NCI-H345 treated with DMSO at 0.1 percent for 48 hours (cell line): ENCODE data around the gene POLR2H.
A peak's percentile ranks its signal among the peaks of the same experiment; 100 is the strongest.
"Not testable (repeated sequence)": the region's sequence is repeated elsewhere in the genome, so short reads cannot be mapped to it uniquely, and the experiment has no call there.

Source experiments
- DNase-seq: peaks from one replicate; lab custom pipeline; 2025; ENCODE audit not compliant: unreplicated experiment; lab: John Stamatoyannopoulos, UW

The POLR2H gene

GRCh38 chr3:184335661-184336546, 25.6 kb upstream of the POLR2H start:
- peak; percentile 78 for DNase-seq

GRCh38 chr3:184336547-184337398, 24.7 kb upstream of the POLR2H start:
- DNase-seq, result peak; percentile 53

GRCh38 chr3:184337399-184337714, 24.2 kb upstream of the POLR2H start, which contains the start of gene FAM131A:
Gene FAM131A, plus strand, starts transcription at chr3:184337600. Its CDS starts 31 bp downstream, at chr3:184337631.
- DNase-seq, result no peak

- DNase-seq, result no peak
Measured at GRCh38 chr3:184337981-184338380, 23.5 kb upstream of the POLR2H start.

GRCh38 chr3:184338511-184338945, 23.0 kb upstream of the POLR2H start:
- peak; percentile 94 for DNase-seq

GRCh38 chr3:184339001-184339400, 22.5 kb upstream of the POLR2H start:
- DNase-seq, result no peak

GRCh38 chr3:184339451-184340135, 21.9 kb upstream of the POLR2H start:
- DNase-seq, result not testable (repeated sequence)

GRCh38 chr3:184341925-184342324, 19.6 kb upstream of the POLR2H start:
- DNase-seq, result no peak

- DNase-seq, result no peak
Measured at GRCh38 chr3:184343200-184343876, 18.2 kb upstream of the POLR2H start.

- DNase-seq, result no peak
Measured at GRCh38 chr3:184344579-184345316, 16.8 kb upstream of the POLR2H start.

GRCh38 chr3:184345317-184346144, 16.0 kb upstream of the POLR2H start:
- DNase-seq, result peak; percentile 51

- no peak for DNase-seq
Measured at GRCh38 chr3:184346480-184347190, 14.9 kb upstream of the POLR2H start.

- DNase-seq, result no peak
Measured at GRCh38 chr3:184347321-184348056, 14.0 kb upstream of the POLR2H start.

- DNase-seq, result no peak
Measured at GRCh38 chr3:184348057-184348382, 13.5 kb upstream of the POLR2H start.

- DNase-seq, result no peak
Measured at GRCh38 chr3:184349563-184350470, 11.7 kb upstream of the POLR2H start.

GRCh38 chr3:184350618-184351017, 10.9 kb upstream of the POLR2H start:
- DNase-seq, result no peak
